ENCODE measurements around the gene ABCG4.

Gene ABCG4

DNA sequence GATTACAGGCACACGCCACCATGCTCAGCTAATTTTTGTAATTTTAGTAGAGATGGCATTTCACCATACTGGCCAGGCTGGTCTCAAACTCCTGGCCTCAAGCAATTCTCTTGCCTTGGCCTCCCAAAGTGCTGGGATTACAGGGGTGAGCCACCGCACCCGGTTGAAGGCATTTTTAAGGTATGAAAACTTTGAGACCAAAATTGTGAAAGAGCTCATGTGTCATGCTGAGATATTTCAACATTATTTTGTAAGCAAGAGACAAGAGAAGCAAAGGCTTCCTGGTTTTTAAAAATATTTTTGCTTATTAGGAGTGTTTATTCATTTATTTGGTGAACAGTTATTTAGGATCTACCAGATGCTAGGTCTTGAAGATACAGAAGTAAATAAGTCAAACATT, 43.3 kb downstream of the ABCG4 start:
- no peak overlapping the region for H3K27ac ChIP-seq
- TF ChIP-seq, protein P1, sequence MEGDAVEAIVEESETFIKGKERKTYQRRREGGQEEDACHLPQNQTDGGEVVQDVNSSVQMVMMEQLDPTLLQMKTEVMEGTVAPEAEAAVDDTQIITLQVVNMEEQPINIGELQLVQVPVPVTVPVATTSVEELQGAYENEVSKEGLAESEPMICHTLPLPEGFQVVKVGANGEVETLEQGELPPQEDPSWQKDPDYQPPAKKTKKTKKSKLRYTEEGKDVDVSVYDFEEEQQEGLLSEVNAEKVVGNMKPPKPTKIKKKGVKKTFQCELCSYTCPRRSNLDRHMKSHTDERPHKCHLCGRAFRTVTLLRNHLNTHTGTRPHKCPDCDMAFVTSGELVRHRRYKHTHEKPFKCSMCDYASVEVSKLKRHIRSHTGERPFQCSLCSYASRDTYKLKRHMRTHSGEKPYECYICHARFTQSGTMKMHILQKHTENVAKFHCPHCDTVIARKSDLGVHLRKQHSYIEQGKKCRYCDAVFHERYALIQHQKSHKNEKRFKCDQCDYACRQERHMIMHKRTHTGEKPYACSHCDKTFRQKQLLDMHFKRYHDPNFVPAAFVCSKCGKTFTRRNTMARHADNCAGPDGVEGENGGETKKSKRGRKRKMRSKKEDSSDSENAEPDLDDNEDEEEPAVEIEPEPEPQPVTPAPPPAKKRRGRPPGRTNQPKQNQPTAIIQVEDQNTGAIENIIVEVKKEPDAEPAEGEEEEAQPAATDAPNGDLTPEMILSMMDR (IDR thresholded peaks at IDR 0.05) = no peak
- intact Hi-C loops (cut with DNase I; ENCODE audit: low total_unique reads) = loop anchor here (10.0 kb wide), 1 partner anchor 47 kb away; the partner anchor contains the start of gene ABCG4

DNA sequence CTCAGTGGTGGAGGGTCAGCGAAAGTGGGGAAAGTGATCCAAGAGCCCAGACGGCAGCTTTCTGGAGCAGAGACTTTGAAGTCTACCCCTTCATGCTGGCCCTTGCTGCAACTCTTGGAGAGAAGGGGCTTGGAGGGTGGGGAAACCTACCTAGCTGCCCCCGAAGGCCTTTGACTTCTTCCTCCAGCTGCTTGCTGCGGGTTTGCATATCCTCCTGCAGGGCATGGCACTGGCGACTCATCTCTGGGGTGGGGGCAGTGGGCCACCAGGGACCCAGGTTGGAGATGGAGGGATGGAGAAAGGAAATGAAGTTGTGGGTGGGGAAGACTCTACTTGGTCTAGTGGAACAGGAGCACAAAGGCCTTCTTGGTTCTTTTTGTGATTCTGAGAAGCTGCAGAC, 44.1 kb downstream of the ABCG4 start:
- Histone ChIP-seq H3K27ac (no peak overlapping the region), H3K4me3 (no peak overlapping the region), H3K36me3 (no peaks in the 10 kb centered on the region), H3K27me3 (no peaks in the 10 kb centered on the region), H3K4me1 (no peaks in the 10 kb centered on the region), H3K9me3 (no peaks in the 10 kb centered on the region)
- TF ChIP-seq, protein P1 (IDR thresholded peaks at IDR 0.05) = no peak
- DNase-seq = no peak
- intact Hi-C loops (cut with DNase I; ENCODE audit: low total_unique reads) = loop anchor here (10.0 kb wide), 1 partner anchor 48 kb away; the partner anchor contains the start of gene ABCG4

More for the DNA sequence above, 43.3 kb downstream of the ABCG4 start:
- peaks cover 0 to 5% of the 10 kb centered on the region in 2 donors for H3K27me3 ChIP-seq
- no peak overlapping the region for H3K4me3 ChIP-seq
- no peaks in the 10 kb centered on the region for H3K36me3 ChIP-seq
- H3K9me3 ChIP-seq = no peaks in the 10 kb centered on the region
- DNase-seq = no peak
- H3K4me1 ChIP-seq = no peaks in the 10 kb centered on the region

DNA sequence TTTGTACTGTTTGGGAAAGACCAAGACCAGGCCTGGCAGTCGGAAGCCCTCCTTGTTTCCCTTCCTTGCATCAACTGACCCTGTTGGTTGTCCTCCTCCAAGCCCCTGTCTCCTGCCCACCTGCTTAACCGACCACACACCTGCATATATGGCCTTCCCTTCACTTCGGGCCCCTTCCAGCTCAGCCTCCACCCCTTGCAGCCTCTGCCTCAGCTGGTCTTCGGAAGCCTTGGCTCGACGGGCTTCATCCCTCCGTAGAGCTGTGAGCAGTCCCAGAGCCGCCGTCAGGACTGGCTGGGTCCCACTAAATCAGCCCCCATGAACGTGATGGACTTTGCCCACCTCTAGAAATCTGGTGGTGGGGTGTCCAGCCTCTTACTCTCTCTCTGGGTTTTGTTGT, 44.8 kb downstream of the ABCG4 start:
- Histone ChIP-seq H3K4me1 (no peaks in the 10 kb centered on the region), H3K27ac (no peak overlapping the region), H3K9me3 (no peaks in the 10 kb centered on the region), H3K36me3 (no peaks in the 10 kb centered on the region), H3K27me3 (no peaks in the 10 kb centered on the region), H3K4me3 (no peak overlapping the region)
- intact Hi-C loops (cut with DNase I; ENCODE audit: low total_unique reads) = loop anchor here (10.0 kb wide), 1 partner anchor 49 kb away; the partner anchor contains the start of gene ABCG4
- TF ChIP-seq, protein P1 (IDR thresholded peaks at IDR 0.05) = no peak
- no peak for DNase-seq

DNA sequence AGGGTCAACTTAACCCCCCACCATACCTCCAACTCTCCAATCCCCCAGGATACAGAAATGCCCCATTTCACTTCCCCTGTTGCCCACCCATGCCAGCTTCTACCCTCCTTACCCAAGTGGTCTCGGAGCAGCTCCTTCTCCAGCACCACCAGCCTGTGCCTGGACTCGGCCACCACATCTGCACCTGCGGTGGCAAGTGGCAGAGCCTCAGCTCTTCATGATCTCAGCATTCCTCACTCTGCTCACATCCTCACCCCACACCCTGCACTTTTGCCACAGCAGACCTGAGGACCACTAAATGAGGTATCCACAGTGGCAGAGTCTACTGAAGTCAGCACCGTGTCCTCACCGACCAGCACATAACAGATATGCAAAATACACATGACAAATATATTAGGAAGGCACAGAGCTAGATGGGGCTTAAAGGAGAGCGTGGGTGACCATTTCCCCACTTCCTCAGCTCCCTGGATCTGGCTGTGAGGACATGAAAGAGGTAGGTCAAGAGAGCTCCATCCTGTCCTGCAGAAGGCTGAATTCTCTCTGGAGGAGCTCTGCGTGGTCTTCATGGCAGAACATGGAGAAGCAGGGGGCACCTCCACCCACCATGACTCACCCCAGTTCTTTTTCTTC, 46.1 kb downstream of the ABCG4 start:
- Histone ChIP-seq H3K27me3 (no peaks in the 10 kb centered on the region), H3K4me3 (no peak overlapping the region), H3K9me3 (no peaks in the 10 kb centered on the region), H3K27ac (no peak overlapping the region), H3K4me1 (no peaks in the 10 kb centered on the region), H3K36me3 (no peaks in the 10 kb centered on the region)
- intact Hi-C loops (cut with DNase I; ENCODE audit: low total_unique reads) = loop anchor here (10.0 kb wide), 1 partner anchor 50 kb away; the partner anchor contains the start of gene ABCG4
- TF ChIP-seq, protein P1 (IDR thresholded peaks at IDR 0.05) = no peak
- DNase-seq = no peak

DNA sequence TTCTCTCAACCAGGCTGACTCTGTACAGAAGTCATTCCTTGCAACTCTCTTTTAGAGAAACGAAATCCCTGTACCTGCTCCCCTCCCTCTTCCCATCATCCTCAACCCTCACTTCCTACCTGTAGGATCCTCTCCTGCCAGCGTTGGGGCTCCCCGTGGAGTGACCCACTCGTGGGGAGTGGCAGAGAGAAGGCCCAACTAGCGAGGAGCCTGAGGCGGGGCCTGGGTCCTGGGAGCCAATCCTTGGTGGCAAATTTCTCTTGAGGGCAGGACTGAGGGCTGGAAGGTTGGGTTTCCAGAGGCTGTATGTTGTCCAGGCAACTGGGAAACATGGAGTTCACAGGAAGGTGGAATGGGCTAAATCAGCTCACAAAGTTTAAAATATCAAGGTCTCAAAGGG, 46.8 kb downstream of the ABCG4 start:
- intact Hi-C loops (cut with DNase I; ENCODE audit: low total_unique reads) = loop anchor here (10.0 kb wide), 1 partner anchor 51 kb away; the partner anchor contains the start of gene ABCG4
- H3K9me3 ChIP-seq = no peaks in the 10 kb centered on the region
- no peaks in the 10 kb centered on the region for H3K36me3 ChIP-seq
- H3K27ac ChIP-seq = no peak overlapping the region
- DNase-seq = no peak
- TF ChIP-seq, protein P1 (IDR thresholded peaks at IDR 0.05) = no peak
- H3K4me1 ChIP-seq = no peaks in the 10 kb centered on the region
- no peaks in the 10 kb centered on the region for H3K27me3 ChIP-seq
- no peak overlapping the region for H3K4me3 ChIP-seq
